Jurkat, Clone E6-1 (cell line): ENCODE results near the gene SOX15. TPM values are rescaled to one million over a fixed set of nuclear protein-coding genes. Genes with fewer than 3 reads are reported as not detected.
"Not testable (repeated sequence)": the region's sequence is repeated elsewhere in the genome, so short reads cannot be mapped to it uniquely, and the experiment has no call there.

Experiments
- DNase-seq: peaks from one replicate; pipeline ENCODE4 v3.0.0-alpha.2; 2011; ENCODE audit warnings: low read depth, low spot score
- H3K4me3 ChIP-seq: 2 replicates; pipeline ENCODE4 v1.5.1; 2011; ENCODE audit warnings: mild to moderate bottlenecking, low read length, control low read depth, moderate library complexity
- polyA plus RNA-seq: library from polyadenylated mRNA; unstranded; fragments of >200 nt; gene quantifications from one replicate; pipeline ENCODE4 v1.2.1, GENCODE V29; 2012; ENCODE audit warnings: missing spikeins; ENCODE audit not compliant: insufficient read length, insufficient read depth

SOX15 gene
- polyA plus RNA-seq: 1.9 TPM

GRCh38 chr17:7589891-7590691 is at the start of gene SOX15:
TSS of gene SOX15 (minus strand) at chr17:7590094. CDS start at chr17:7589676, 418 bp downstream.
- DNase-seq: no peak
- H3K4me3 ChIP-seq: no peak within 1 kb of the TSS

GRCh38 chr17:7636163-7636562 is 46.3 kb upstream of the SOX15 start:
- no peak for DNase-seq
- no peak overlapping the region for H3K4me3 ChIP-seq

- no peak overlapping the region for H3K4me3 ChIP-seq
- no peak for DNase-seq
Observed at GRCh38 chr17:7634384-7634783, 44.5 kb upstream of the SOX15 start.

GRCh38 chr17:7633093-7633492 is 43.2 kb upstream of the SOX15 start:
- no peak for DNase-seq
- H3K4me3 ChIP-seq: no peak overlapping the region

GRCh38 chr17:7632492-7632894 is 42.6 kb upstream of the SOX15 start:
- peak; percentile 26 for DNase-seq
- H3K4me3 ChIP-seq: no peak overlapping the region

GRCh38 chr17:7631398-7632380 is 41.8 kb upstream of the SOX15 start:
- no peak overlapping the region for H3K4me3 ChIP-seq
- DNase-seq: no peak

- no peak for DNase-seq
- no peak within 1 kb of the TSS for H3K4me3 ChIP-seq
Observed at GRCh38 chr17:7629939-7630571, 40.2 kb upstream of the SOX15 start, which contains the start of gene SHBG. TSS of gene SHBG (plus strand) at chr17:7630135. CDS start at chr17:7630173, 38 bp downstream.

GRCh38 chr17:7627250-7628121 is 37.6 kb upstream of the SOX15 start, which contains the start of gene SAT2:
TSS of gene SAT2 (minus strand) at chr17:7627821. CDS start at chr17:7627635, 186 bp downstream.
- peak within 1 kb of the TSS; percentile 63 for H3K4me3 ChIP-seq
- DNase-seq: peak; percentile 86

GRCh38 chr17:7626956-7627249 is 37.0 kb upstream of the SOX15 start:
- no peak for DNase-seq

GRCh38 chr17:7626307-7626706 is 36.4 kb upstream of the SOX15 start:
- no peak overlapping the region for H3K4me3 ChIP-seq
- DNase-seq: no peak

More at GRCh38 chr17:7626956-7627249, 37.0 kb upstream of the SOX15 start:
- H3K4me3 ChIP-seq: peak overlapping the region; percentile 63

GRCh38 chr17:7625749-7626148 is 35.9 kb upstream of the SOX15 start:
- DNase-seq, H3K4me3 ChIP-seq: not testable (repeated sequence)

- no peak for DNase-seq
- H3K4me3 ChIP-seq: no peak overlapping the region
Observed at GRCh38 chr17:7623661-7624060, 33.8 kb upstream of the SOX15 start.

GRCh38 chr17:7620835-7621234 is 30.9 kb upstream of the SOX15 start:
- H3K4me3 ChIP-seq: no peak overlapping the region
- no peak for DNase-seq

GRCh38 chr17:7618608-7619007 is 28.7 kb upstream of the SOX15 start:
- no peak for DNase-seq
- no peak overlapping the region for H3K4me3 ChIP-seq

- H3K4me3 ChIP-seq: peak overlapping the region; percentile 61
- DNase-seq: no peak
Observed at GRCh38 chr17:7615265-7615747, 25.4 kb upstream of the SOX15 start.

- H3K4me3 ChIP-seq: peak within 1 kb of the TSS; percentile 90
- DNase-seq: peak; percentile 99
Observed at GRCh38 chr17:7614425-7615264, 24.8 kb upstream of the SOX15 start, which contains the start of gene FXR2. TSS of gene FXR2 (minus strand) at chr17:7614897. CDS start at chr17:7614532, 365 bp downstream.

GRCh38 chr17:7613769-7614424 is 24.0 kb upstream of the SOX15 start:
- no peak for DNase-seq

More at GRCh38 chr17:7613769-7614424, 24.0 kb upstream of the SOX15 start:
- peak overlapping the region; percentile 90 for H3K4me3 ChIP-seq
